Activated naive CD4-positive, alpha-beta T cell treated with anti-CD3 and anti-CD28 coated beads, Interleukin-2, amount 50 U/mL, for 72 hours (primary cell): ENCODE data around the gene TREM1. TPM values are rescaled to one million over a fixed set of nuclear protein-coding genes. Genes with fewer than 3 reads are reported as not detected.

Experiments
- ATAC-seq, 2 donors: fragments of 150-1000 bp; cut with Tn5 transposase; 2 replicates each; pipeline ENCODE4 v1.10.0; 2021; ENCODE audit warnings: mild to moderate bottlenecking in 2 of 2, moderate library complexity in 2 of 2
- DNase-seq, 2 donors: peaks; one replicate each; pipeline ENCODE4 v3.0.0; 2021 to 2022; ENCODE audit warnings: low spot score in 2 of 2
- H3K27ac Mint-ChIP-seq, 2 donors: one replicate each; pipeline ENCODE4 v1.8.0; 2022; ENCODE audit warnings: mild to moderate bottlenecking in 2 of 2, mixed read lengths in 2 of 2
- H3K36me3 Mint-ChIP-seq, 2 donors: one replicate each; pipeline ENCODE4 v1.8.0; 2022; ENCODE audit warnings: mixed read lengths in 2 of 2
- H3K9me3 Mint-ChIP-seq, 2 donors: one replicate each; pipeline ENCODE4 v1.8.0; 2022; ENCODE audit warnings: mixed read lengths in 2 of 2
- total RNA-seq, 2 donors: library from RNA; stranded (reverse); gene quantifications; one replicate each; pipeline ENCODE4 v1.2.3, GENCODE V29; 2022

The TREM1 gene
- total RNA-seq, 2 donors from 2014 or later = 6.1 TPM; not detected in 1

DNA sequence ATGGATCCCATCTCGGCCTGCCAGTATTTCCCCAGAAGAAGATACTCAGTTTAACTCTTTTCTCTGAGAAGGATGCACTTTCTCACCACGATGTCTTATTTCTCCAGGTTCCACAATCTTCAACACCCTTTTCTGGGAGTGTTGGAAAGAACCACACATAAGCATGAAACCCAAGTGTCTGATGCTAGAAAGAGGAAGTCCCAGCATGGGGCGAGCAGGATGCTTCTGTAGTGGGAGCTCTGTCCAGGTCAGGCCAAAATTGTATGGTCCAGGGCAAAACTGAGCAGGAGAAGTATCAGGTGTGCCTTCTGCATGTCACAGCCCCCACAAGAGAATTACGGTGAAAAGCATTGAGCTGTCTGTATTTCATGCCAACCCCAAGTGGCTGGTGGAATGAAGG is 11.0 kb downstream of the TREM1 start:
- Mint-ChIP-seq H3K9me3 (peaks cover 0 to 8% of the 10 kb centered on the region in 2 donors), H3K36me3 (no peaks in the 10 kb centered on the region), H3K27ac (no peak overlapping the region)
- no peak for ATAC-seq
- DNase-seq = no peak

- DNase-seq (no peak), ATAC-seq (no peak)
- Mint-ChIP-seq H3K36me3 (no peaks in the 10 kb centered on the region), H3K27ac (no peak overlapping the region), H3K9me3 (peaks cover 0 to 8% of the 10 kb centered on the region in 2 donors)
These were observed 12.2 kb downstream of the TREM1 start for GRCh38 chr6:41274256-41274655.

DNA sequence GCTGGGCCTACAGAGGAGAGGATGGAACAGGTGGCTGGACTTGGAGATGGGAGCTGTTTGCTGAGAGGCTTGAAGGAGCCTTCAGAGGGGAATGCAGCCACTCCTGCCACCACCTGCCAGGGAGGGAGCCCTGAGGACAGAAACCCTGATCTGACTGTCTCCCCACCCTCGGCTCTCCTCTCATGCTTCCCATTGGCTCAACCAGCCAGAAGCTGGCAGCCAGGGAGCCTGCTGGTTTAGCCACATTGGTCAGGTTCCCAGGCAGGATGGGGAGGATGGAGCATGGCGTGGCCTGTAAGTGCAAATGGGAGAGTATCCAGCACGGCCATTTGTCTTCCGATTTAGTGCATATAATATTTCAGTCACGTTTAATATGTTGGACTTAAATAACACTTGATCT is 12.8 kb downstream of the TREM1 start:
- Mint-ChIP-seq H3K27ac (no peak overlapping the region), H3K36me3 (no peaks in the 10 kb centered on the region)
- DNase-seq = no peak

GRCh38 chr6:41272591-41273240 is 13.8 kb downstream of the TREM1 start:
- Mint-ChIP-seq H3K36me3 (no peaks in the 10 kb centered on the region), H3K9me3 (peaks cover 0 to 8% of the 10 kb centered on the region in 2 donors), H3K27ac (no peak overlapping the region)
- DNase-seq (no peak), ATAC-seq (no peak)

More for the DNA sequence above, 12.8 kb downstream of the TREM1 start:
- H3K9me3 Mint-ChIP-seq = peaks cover 0 to 8% of the 10 kb centered on the region in 2 donors
- no peak for ATAC-seq

GRCh38 chr6:41271901-41272395 is 14.5 kb downstream of the TREM1 start:
- no peak for DNase-seq
- Mint-ChIP-seq H3K27ac (no peak overlapping the region), H3K36me3 (no peaks in the 10 kb centered on the region), H3K9me3 (peaks cover 0 to 8% of the 10 kb centered on the region in 2 donors)
- no peak for ATAC-seq

- peaks cover 0 to 8% of the 10 kb centered on the region in 2 donors for H3K9me3 Mint-ChIP-seq
- DNase-seq = no peak
These were observed 16.8 kb downstream of the TREM1 start for GRCh38 chr6:41269716-41270115.

GRCh38 chr6:41269166-41269565 is 17.3 kb downstream of the TREM1 start:
- Mint-ChIP-seq H3K27ac (no peak overlapping the region), H3K36me3 (no peaks in the 10 kb centered on the region)
- no peak for ATAC-seq

More at GRCh38 chr6:41269716-41270115, 16.8 kb downstream of the TREM1 start:
- no peaks in the 10 kb centered on the region for H3K36me3 Mint-ChIP-seq
- ATAC-seq = no peak
- no peak overlapping the region for H3K27ac Mint-ChIP-seq

DNA sequence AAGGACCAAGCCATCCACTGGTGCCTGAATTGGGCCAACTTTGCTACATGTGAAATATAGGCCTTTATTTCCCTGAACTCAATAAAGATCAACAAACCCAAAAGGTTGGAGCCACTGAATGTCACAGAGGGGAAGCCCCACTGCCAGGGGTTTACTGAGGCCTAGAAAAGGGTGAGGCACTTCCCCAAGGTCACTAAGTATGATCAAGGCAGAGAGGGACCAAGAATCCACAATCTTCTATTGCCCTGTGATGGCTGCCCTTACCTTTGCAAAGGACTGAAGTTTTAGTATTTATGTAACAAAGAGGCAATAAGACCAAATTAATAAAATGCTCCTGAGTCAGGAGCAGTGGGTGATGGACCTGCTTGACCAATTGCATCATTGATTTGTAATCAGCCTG is 18.0 kb downstream of the TREM1 start:
- Mint-ChIP-seq H3K9me3 (peaks cover 0 to 12% of the 10 kb centered on the region in 2 donors), H3K36me3 (peaks cover 3% of the 10 kb centered on the region in 2 donors), H3K27ac (no peak overlapping the region)
- DNase-seq (no peak), ATAC-seq (no peak)

More at GRCh38 chr6:41269166-41269565, 17.3 kb downstream of the TREM1 start:
- H3K9me3 Mint-ChIP-seq = peaks cover 0 to 8% of the 10 kb centered on the region in 2 donors
- DNase-seq = no peak

DNA sequence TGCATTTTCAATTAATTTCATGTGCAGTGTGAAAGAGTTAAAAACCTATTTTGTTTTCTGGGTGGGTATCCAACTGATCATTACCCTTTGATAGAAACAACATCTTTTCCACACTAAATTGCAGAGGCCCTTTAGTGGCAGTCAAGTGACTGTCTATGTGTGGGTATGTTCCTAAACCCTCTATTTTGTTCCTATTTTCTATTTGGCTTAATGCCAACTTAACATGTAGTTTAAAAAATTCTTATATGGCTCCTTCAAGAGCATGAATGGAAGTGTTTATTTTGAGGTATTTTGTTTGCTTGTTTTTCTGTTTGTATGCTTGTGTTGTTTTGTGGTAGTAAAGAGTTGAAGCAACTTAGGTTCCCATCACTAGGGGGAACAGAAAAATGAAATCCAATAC is 19.9 kb downstream of the TREM1 start:
- ATAC-seq (no peak), DNase-seq (no peak)
- Mint-ChIP-seq H3K27ac (no peak overlapping the region), H3K36me3 (peaks cover 8 to 16% of the 10 kb centered on the region in 2 donors), H3K9me3 (peaks cover 9 to 24% of the 10 kb centered on the region in 2 donors)

GRCh38 chr6:41263267-41263666 is 23.2 kb downstream of the TREM1 start:
- ATAC-seq (no peak), DNase-seq (no peak)
- Mint-ChIP-seq H3K27ac (no peak overlapping the region), H3K9me3 (peaks cover 13 to 26% of the 10 kb centered on the region in 2 donors), H3K36me3 (peaks cover 16 to 18% of the 10 kb centered on the region in 2 donors)

GRCh38 chr6:41262401-41262800 is 24.1 kb downstream of the TREM1 start:
- peaks cover 16 to 18% of the 10 kb centered on the region in 2 donors for H3K36me3 Mint-ChIP-seq
- H3K27ac Mint-ChIP-seq = no peak overlapping the region
- H3K9me3 Mint-ChIP-seq = peaks cover 13 to 26% of the 10 kb centered on the region in 2 donors
- ATAC-seq (no peak), DNase-seq (no peak)

DNA sequence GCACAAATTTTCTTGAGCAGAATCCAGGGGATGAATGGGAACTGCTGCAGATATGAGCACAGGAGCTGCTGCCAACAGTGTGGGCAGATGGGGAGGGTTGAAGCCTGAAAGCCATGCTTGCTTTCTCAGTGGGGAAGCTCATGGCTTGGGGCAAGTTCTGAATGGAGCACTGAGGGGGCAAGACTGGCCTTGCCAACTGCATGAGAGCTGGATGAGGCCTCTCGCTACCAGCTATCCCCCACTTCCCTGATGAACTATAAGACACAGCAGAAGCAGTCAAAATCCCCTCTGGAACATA is 28.3 kb downstream of the TREM1 start:
- DNase-seq (no peak), ATAC-seq (no peak)
- H3K9me3 Mint-ChIP-seq = peaks cover 11 to 20% of the 10 kb centered on the region in 2 donors
- H3K36me3 Mint-ChIP-seq = peaks cover 10 to 12% of the 10 kb centered on the region in 2 donors
- no peak overlapping the region for H3K27ac Mint-ChIP-seq

GRCh38 chr6:41257369-41258195 is 28.9 kb downstream of the TREM1 start:
- Mint-ChIP-seq H3K9me3 (peaks cover 9 to 18% of the 10 kb centered on the region in 2 donors), H3K27ac (no peak overlapping the region), H3K36me3 (peaks cover 9 to 10% of the 10 kb centered on the region in 2 donors)
- no peak for ATAC-seq
- no peak for DNase-seq

- H3K36me3 Mint-ChIP-seq = peaks cover under 1 to 9% of the 10 kb centered on the region in 2 donors
- ATAC-seq = no peak
- H3K9me3 Mint-ChIP-seq = peaks cover 4 to 9% of the 10 kb centered on the region in 2 donors
- no peak for DNase-seq
- no peak overlapping the region for H3K27ac Mint-ChIP-seq
These were observed 30.1 kb downstream of the TREM1 start for GRCh38 chr6:41256383-41256782.

DNA sequence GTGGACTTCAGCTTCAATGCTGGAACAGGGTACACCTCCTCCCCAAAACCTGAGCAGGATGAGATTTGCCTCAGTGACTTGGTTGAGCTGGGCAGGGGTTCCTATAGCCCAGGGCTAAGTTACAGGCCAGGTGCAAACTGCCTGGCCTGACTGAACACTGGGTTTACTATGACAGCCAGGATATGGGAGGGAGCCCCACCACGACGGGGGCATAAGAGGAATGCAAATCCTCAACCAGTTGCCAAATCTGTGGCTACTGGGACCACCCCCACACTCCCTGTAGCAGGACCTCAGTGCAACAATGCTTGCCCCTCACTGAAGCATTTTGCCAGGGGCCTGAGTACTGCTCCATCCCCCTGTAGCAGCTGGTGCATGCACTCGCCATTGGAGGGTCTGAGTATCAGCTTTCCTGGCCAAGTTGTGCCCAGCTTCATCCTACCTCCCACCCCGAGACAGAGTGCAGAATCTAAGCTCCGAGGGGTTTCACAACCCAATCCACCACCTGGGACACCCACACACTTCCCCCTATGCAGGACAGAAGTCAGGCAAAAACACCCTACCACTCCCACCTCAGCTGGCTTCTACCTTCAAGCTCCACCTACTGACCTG is 30.7 kb downstream of the TREM1 start:
- Mint-ChIP-seq H3K36me3 (peaks cover 0 to 9% of the 10 kb centered on the region in 2 donors), H3K9me3 (peaks cover 3 to 9% of the 10 kb centered on the region in 2 donors)

GRCh38 chr6:41255110-41255509 is 31.4 kb downstream of the TREM1 start:
- Mint-ChIP-seq H3K9me3 (peaks cover 0 to 9% of the 10 kb centered on the region in 2 donors), H3K27ac (no peak overlapping the region), H3K36me3 (peaks cover 0 to 9% of the 10 kb centered on the region in 2 donors)
- ATAC-seq (no peak), DNase-seq (no peak)

More for the DNA sequence above, 30.7 kb downstream of the TREM1 start:
- ATAC-seq (no peak), DNase-seq (no peak)
- H3K27ac Mint-ChIP-seq = no peak overlapping the region
